ENCODE data around the gene RUFY1.

DNA sequence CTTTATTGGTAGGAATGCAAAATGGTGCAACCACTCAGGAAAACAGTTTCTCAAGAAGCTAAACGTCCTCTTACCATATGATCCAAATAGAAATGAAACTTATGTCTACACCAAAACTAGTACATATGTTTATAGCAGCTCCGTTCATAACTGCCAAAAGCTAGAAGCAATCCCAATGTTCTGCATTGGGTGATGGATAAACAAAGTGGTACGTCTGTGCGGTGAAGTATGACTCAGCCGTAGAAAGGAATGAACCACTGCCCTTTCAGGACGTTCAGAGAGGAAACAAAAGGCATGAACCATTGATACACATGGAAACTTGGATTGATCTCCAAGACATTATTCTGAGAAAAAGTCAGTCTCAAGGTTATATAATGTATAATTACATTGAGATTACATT lies 45.6 kb downstream of the RUFY1 start:
- TF ChIP-seq, protein P1, sequence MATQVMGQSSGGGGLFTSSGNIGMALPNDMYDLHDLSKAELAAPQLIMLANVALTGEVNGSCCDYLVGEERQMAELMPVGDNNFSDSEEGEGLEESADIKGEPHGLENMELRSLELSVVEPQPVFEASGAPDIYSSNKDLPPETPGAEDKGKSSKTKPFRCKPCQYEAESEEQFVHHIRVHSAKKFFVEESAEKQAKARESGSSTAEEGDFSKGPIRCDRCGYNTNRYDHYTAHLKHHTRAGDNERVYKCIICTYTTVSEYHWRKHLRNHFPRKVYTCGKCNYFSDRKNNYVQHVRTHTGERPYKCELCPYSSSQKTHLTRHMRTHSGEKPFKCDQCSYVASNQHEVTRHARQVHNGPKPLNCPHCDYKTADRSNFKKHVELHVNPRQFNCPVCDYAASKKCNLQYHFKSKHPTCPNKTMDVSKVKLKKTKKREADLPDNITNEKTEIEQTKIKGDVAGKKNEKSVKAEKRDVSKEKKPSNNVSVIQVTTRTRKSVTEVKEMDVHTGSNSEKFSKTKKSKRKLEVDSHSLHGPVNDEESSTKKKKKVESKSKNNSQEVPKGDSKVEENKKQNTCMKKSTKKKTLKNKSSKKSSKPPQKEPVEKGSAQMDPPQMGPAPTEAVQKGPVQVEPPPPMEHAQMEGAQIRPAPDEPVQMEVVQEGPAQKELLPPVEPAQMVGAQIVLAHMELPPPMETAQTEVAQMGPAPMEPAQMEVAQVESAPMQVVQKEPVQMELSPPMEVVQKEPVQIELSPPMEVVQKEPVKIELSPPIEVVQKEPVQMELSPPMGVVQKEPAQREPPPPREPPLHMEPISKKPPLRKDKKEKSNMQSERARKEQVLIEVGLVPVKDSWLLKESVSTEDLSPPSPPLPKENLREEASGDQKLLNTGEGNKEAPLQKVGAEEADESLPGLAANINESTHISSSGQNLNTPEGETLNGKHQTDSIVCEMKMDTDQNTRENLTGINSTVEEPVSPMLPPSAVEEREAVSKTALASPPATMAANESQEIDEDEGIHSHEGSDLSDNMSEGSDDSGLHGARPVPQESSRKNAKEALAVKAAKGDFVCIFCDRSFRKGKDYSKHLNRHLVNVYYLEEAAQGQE (IDR thresholded peaks at IDR 0.05; ENCODE audit: borderline replicate concordance): no peak
- TF ChIP-seq, protein P1 (CRISPR knock-in tag; IDR thresholded peaks at IDR 0.05; ENCODE audit: low read depth): no peak
- no peak for TF ChIP-seq POLR2AphosphoS5 (IDR thresholded peaks at IDR 0.05; ENCODE audit: control insufficient read depth, insufficient read depth, low read depth, low read length)
- TF ChIP-seq, protein P2, sequence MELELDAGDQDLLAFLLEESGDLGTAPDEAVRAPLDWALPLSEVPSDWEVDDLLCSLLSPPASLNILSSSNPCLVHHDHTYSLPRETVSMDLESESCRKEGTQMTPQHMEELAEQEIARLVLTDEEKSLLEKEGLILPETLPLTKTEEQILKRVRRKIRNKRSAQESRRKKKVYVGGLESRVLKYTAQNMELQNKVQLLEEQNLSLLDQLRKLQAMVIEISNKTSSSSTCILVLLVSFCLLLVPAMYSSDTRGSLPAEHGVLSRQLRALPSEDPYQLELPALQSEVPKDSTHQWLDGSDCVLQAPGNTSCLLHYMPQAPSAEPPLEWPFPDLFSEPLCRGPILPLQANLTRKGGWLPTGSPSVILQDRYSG (tag; conservative IDR thresholded peaks at IDR 0.05; ENCODE audit: low read depth): no peak
- TF ChIP-seq NFATC3 (IDR thresholded peaks at IDR 0.05): no peak
